GM15510 (cell line): ENCODE results near the gene CXCL9.

Source experiments
- POLR2A ChIP-seq: IDR thresholded peaks from 3 replicates; pipeline ENCODE4 v1.6.1; 2011; ENCODE audit warnings: borderline replicate concordance; ENCODE audit not compliant: insufficient read length; ENCODE audit errors: extremely low read depth

Gene CXCL9

GRCh38 chr4:76011700-76012387 is 4.5 kb upstream of the CXCL9 start:
- TF ChIP-seq POLR2A: no peak

- no peak for TF ChIP-seq POLR2A
These were observed 3.8 kb upstream of the CXCL9 start for GRCh38 chr4:76011018-76011670.

GRCh38 chr4:76010576-76010975 is 3.3 kb upstream of the CXCL9 start:
- no peak for TF ChIP-seq POLR2A

GRCh38 chr4:76009311-76009710 is 2.0 kb upstream of the CXCL9 start:
- TF ChIP-seq POLR2A: no peak

GRCh38 chr4:76003620-76004019 is 3.7 kb downstream of the CXCL9 start:
- TF ChIP-seq POLR2A: no peak

- TF ChIP-seq POLR2A: no peak
These were observed 4.3 kb downstream of the CXCL9 start for GRCh38 chr4:76003035-76003434.

- TF ChIP-seq POLR2A: no peak
These were observed 5.1 kb downstream of the CXCL9 start for GRCh38 chr4:76002176-76002575.

GRCh38 chr4:76001700-76002099 is 5.6 kb downstream of the CXCL9 start:
- no peak for TF ChIP-seq POLR2A

GRCh38 chr4:76000279-76000678 is 7.0 kb downstream of the CXCL9 start:
- no peak for TF ChIP-seq POLR2A

- no peak for TF ChIP-seq POLR2A
These were observed 9.4 kb downstream of the CXCL9 start for GRCh38 chr4:75997946-75998345.

- TF ChIP-seq POLR2A: no peak
These were observed 10.2 kb downstream of the CXCL9 start for GRCh38 chr4:75997081-75997480.

- no peak for TF ChIP-seq POLR2A
These were observed 11.6 kb downstream of the CXCL9 start for GRCh38 chr4:75995727-75996126.

GRCh38 chr4:75992462-75992861 is 14.8 kb downstream of the CXCL9 start:
- TF ChIP-seq POLR2A: no peak

GRCh38 chr4:75989846-75990528 is 17.3 kb downstream of the CXCL9 start:
- TF ChIP-seq POLR2A: no peak

GRCh38 chr4:75985116-75985515 is 22.2 kb downstream of the CXCL9 start:
- no peak for TF ChIP-seq POLR2A

- no peak for TF ChIP-seq POLR2A
These were observed 26.7 kb downstream of the CXCL9 start for GRCh38 chr4:75980576-75980975.

- no peak for TF ChIP-seq POLR2A
These were observed 31.1 kb downstream of the CXCL9 start for GRCh38 chr4:75976177-75976576.

GRCh38 chr4:75973766-75974165 is 33.5 kb downstream of the CXCL9 start:
- no peak for TF ChIP-seq POLR2A
